ENCODE results near the gene TUB. TPM values are rescaled to one million over a fixed set of nuclear protein-coding genes. Genes with fewer than 3 reads are reported as not detected.

TUB gene
- total and polyA plus RNA-seq, 8 donors: 0.68 to 2.2 (median 1.5) TPM

DNA sequence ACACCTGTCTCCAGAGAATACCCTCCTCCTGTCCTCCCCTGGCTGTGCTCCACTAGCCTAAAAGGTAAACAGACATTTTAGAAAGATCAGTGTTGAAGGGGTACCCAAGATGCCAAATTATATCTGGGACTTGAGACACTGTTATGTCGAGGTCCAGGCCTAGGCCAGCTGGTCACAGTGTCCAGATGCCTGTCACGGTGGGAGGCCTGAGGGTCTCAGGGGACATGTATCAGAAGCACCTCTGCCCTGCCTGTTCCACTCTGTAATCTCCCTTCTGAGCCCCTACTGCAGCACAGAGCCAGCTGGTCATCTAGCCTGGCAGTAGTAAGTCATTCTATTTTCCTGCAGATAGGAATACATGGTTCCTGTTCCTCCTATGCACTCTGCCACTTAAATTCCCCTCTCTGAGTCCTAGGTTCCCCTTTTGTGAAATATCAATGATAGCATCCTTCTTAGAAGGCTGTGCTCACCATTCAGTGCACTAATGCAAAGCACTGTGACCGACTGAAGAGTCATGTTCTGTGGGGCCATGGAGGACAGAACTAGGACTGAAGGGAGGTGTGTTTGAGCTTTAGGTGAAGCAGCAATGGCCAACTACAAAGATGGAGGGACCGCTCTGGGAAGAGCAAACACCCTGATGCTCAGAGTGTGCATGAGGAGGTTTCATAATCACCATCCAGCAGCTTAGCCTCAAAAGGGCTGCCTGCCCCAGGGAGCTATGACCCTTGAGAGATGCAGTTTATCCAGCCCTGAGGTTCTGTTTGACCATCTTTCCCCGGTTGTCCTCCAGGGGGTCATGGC, 44.8 kb upstream of the TUB start:
- 51 to 57% methylated on average over 5 of the region's 5 CpGs for WGBS, 2 donors
- Histone ChIP-seq H3K27me3 (no peaks in the 10 kb centered on the region), H3K4me1 (no peaks in the 10 kb centered on the region), H3K36me3 (no peaks in the 10 kb centered on the region), H3K9me3 (no peaks in the 10 kb centered on the region), H3K4me3 (no peak overlapping the region), H3K27ac (no peak overlapping the region)
- FAIRE-seq (no peak), DNase-seq (no peak), ATAC-seq (no peak)
- intact Hi-C loops (cut with DNase I): no loop called here
- TF ChIP-seq, protein P1, sequence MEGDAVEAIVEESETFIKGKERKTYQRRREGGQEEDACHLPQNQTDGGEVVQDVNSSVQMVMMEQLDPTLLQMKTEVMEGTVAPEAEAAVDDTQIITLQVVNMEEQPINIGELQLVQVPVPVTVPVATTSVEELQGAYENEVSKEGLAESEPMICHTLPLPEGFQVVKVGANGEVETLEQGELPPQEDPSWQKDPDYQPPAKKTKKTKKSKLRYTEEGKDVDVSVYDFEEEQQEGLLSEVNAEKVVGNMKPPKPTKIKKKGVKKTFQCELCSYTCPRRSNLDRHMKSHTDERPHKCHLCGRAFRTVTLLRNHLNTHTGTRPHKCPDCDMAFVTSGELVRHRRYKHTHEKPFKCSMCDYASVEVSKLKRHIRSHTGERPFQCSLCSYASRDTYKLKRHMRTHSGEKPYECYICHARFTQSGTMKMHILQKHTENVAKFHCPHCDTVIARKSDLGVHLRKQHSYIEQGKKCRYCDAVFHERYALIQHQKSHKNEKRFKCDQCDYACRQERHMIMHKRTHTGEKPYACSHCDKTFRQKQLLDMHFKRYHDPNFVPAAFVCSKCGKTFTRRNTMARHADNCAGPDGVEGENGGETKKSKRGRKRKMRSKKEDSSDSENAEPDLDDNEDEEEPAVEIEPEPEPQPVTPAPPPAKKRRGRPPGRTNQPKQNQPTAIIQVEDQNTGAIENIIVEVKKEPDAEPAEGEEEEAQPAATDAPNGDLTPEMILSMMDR (IDR thresholded peaks at IDR 0.05): no peak

DNA sequence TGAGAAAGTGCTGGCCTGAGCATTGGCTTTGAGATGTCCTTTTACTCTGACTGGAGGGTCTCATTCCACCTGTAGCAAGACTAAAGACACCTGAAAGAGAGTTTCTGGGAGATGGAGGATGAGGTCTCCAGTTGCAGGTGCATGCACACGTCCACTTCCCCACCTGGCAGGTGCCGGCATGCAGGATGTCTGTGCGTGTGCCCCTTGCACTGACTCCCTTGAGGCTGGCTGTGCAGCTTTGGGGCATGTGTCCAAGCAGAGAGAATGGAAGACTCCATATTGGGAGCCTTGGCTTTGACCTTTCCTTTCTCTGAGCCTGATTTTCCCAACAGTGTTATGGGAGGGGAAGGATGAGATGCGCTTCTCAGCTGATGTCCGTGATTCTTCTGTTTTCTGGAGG, 44.0 kb upstream of the TUB start:
- Histone ChIP-seq H3K27me3 (no peaks in the 10 kb centered on the region), H3K4me1 (no peaks in the 10 kb centered on the region), H3K36me3 (no peaks in the 10 kb centered on the region), H3K27ac (no peak overlapping the region), H3K4me3 (no peak overlapping the region), H3K9me3 (no peaks in the 10 kb centered on the region)
- FAIRE-seq (no peak), DNase-seq (no peak), ATAC-seq (no peak)
- TF ChIP-seq, protein P1 (IDR thresholded peaks at IDR 0.05): no peak
- 69 to 76% methylated on average over 5 of the region's 5 CpGs for WGBS, 2 donors
- intact Hi-C loops (cut with DNase I): no loop called here

DNA sequence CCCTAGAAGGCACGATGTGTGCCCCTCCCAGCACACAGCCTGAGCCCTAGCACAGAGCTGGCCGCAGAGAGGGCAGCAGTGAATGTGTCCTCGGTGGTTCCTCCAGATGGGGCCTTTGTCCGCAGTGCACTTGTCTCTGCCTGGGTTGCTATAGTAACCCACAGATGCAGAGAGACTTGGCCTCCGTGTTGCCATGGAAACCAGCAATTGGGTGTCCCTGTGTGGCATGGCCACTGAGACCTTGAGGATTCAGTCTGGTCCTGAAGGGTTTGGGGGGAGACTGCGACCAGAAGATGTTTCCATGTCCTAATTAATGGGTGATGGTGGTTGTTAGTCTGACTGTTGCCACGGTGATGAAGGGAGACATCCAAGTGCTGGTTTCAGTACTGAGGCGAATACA, 42.6 kb upstream of the TUB start:
- DNase-seq: no peak
- no peak overlapping the region for H3K4me3 ChIP-seq
- no peak for ATAC-seq
- H3K36me3 ChIP-seq: no peaks in the 10 kb centered on the region
- intact Hi-C loops (cut with DNase I): no loop called here
- no peaks in the 10 kb centered on the region for H3K4me1 ChIP-seq
- FAIRE-seq: no peak
- no peaks in the 10 kb centered on the region for H3K9me3 ChIP-seq
- no peaks in the 10 kb centered on the region for H3K27me3 ChIP-seq
- TF ChIP-seq, protein P1 (IDR thresholded peaks at IDR 0.05): no peak
- WGBS, 2 donors: 49 to 54% methylated on average over 8 of the region's 8 CpGs
- no peak overlapping the region for H3K27ac ChIP-seq

DNA sequence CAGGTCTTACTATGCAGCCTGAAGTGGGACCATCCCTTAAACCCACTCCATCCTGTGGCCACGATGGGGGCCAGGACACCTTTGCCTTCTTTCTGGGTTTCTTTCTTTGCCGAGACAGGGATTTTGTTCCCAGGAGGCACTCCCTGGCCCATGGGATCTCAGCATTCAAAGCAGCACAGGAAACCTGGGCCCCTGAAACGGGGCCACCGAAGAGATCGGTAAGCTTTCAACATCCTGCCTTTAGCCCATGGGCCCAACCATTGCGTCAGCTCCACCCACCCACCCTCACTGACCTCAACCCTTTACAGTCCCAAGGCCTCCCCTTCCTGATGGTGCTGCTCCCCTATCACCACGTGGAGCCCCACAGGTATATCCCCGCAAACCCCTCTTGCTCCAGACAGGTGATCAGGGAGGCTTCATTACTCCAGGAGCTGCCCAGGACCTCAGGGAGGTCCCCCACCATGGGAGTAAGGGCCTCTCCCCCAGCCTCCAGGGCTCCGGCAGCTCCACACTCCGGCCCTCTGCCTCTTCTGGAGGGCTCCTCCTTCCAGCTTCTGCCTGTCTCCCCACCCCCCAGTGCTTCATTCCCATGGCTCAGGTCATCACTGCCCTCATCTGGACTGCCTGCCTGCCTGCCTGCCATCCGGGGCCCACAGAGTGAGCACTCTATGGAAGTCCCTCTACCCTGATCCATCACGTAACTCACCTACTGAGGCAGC, 42.0 kb upstream of the TUB start:
- intact Hi-C loops (cut with DNase I): no loop called here
- H3K4me3 ChIP-seq: no peak overlapping the region
- no peaks in the 10 kb centered on the region for H3K9me3 ChIP-seq
- no peaks in the 10 kb centered on the region for H3K36me3 ChIP-seq
- H3K4me1 ChIP-seq: no peaks in the 10 kb centered on the region
- ATAC-seq (peak in 1 of 4 donors; percentile 14), DNase-seq (peak in 1 of 6 donors; percentile 19), FAIRE-seq (no peak)
- no peak overlapping the region for H3K27ac ChIP-seq
- TF ChIP-seq, protein P1 (IDR thresholded peaks at IDR 0.05): no peak
- WGBS, 2 donors: 65 to 66% methylated on average over 12 of the region's 12 CpGs
- H3K27me3 ChIP-seq: no peaks in the 10 kb centered on the region

All from pancreas (tissue), 10 donors.